Activated naive CD8-positive, alpha-beta T cell treated with anti-CD3 and anti-CD28 coated beads for 36 hours (primary cell): ENCODE results near the gene TMEM138. TPM values are rescaled to one million over a fixed set of nuclear protein-coding genes. Genes with fewer than 3 reads are reported as not detected.

ENCODE experiments used
- DNase-seq: peaks from one replicate; pipeline ENCODE4 v3.0.0; 2021
- H3K27ac Mint-ChIP-seq: one replicate; pipeline ENCODE4 v1.8.0; 2022; ENCODE audit warnings: mild to moderate bottlenecking, moderate library complexity, mixed read lengths
- H3K27me3 Mint-ChIP-seq: one replicate; pipeline ENCODE4 v1.8.0; 2022; ENCODE audit warnings: mild to moderate bottlenecking, mixed read lengths
- H3K36me3 Mint-ChIP-seq: one replicate; pipeline ENCODE4 v1.8.0; 2021; ENCODE audit warnings: mild to moderate bottlenecking, mixed read lengths
- H3K4me1 Mint-ChIP-seq: one replicate; pipeline ENCODE4 v1.8.0; 2021; ENCODE audit warnings: mixed read lengths
- H3K4me3 Mint-ChIP-seq: one replicate; pipeline ENCODE4 v1.8.0; 2022; ENCODE audit warnings: mild to moderate bottlenecking, moderate library complexity, mixed read lengths
- H3K9me3 Mint-ChIP-seq: one replicate; pipeline ENCODE4 v1.8.0; 2022; ENCODE audit warnings: mixed read lengths
- total RNA-seq, 2 experiments: library from RNA; stranded (reverse); gene quantifications; one replicate each; pipeline ENCODE4 v1.2.3, GENCODE V29; 2021

TMEM138 gene
- total RNA-seq, 2 experiments from 2014 or later, result 57.6 to 64.1 TPM

DNA sequence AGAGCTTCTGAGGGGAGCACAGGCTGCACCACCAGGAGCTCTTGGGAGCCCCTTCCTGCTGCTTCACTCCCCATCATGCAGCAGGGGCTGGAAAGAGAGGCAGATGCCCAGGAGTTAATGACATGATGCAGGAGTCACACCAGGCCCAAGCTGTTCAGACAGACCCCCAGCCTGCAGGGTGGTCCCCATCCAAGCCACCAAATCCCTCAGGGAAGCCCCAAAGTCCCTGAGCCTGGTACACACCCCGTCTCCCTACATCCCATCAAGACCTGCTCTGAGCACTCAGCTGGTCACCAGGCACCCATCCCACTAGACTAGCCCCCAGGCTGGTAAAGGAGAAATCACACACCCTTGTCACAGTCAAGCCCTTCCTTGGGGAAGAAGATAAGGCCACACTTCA, 11.8 kb upstream of the TMEM138 start:
- Mint-ChIP-seq H3K9me3 (no peaks in the 10 kb centered on the region), H3K27ac (no peak overlapping the region), H3K36me3 (peaks cover 13% of the 10 kb centered on the region), H3K4me1 (peaks cover 2% of the 10 kb centered on the region), H3K27me3 (no peaks in the 10 kb centered on the region), H3K4me3 (no peak overlapping the region)
- DNase-seq, result no peak

DNA sequence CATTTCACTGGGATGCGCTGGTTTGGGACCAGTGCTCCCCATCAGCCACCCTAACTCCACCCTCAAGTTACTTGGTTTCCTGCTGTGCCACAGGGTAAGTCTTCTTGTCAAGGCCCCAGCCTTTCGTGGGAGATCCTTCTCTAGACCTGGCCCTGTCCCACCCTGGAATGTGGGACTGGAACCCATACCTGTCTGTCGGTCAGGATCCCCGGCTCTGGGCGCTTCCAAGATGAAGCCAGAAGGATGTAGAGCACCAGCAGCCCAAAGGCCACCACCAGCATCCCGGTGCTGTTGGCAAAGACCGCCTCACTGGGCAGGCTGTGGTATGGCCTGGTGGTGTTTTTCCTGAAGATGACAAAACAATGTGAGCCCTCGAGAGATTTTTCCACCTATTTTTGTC, 11.4 kb upstream of the TMEM138 start:
- no peak for DNase-seq
- Mint-ChIP-seq H3K27ac (no peak overlapping the region), H3K36me3 (peaks cover 13% of the 10 kb centered on the region), H3K4me1 (peaks cover 2% of the 10 kb centered on the region), H3K9me3 (no peaks in the 10 kb centered on the region), H3K4me3 (no peak overlapping the region), H3K27me3 (no peaks in the 10 kb centered on the region)

DNA sequence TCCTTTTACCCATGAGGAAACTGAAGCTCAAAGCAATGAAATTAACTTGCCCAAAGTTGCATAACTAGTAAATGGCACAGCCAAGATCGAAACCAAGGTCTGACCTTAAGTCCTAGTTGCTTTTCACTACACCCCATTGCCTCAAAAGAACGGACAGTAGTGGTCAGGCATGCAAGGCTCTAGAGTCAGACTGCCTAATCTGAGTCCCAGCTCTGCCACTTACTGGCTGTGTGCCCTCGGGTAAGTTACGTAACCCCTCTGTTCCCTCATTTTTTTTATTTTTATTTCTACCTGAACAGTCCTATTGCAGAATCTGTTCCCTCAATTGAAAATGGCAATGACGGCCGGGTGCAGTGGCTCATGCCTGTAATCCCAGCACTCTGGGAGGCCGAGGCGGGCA, 10.1 kb upstream of the TMEM138 start:
- Mint-ChIP-seq H3K36me3 (peaks cover 13% of the 10 kb centered on the region), H3K27me3 (no peaks in the 10 kb centered on the region), H3K9me3 (no peaks in the 10 kb centered on the region), H3K4me1 (no peaks in the 10 kb centered on the region), H3K27ac (no peak overlapping the region), H3K4me3 (no peak overlapping the region)
- DNase-seq, result no peak

DNA sequence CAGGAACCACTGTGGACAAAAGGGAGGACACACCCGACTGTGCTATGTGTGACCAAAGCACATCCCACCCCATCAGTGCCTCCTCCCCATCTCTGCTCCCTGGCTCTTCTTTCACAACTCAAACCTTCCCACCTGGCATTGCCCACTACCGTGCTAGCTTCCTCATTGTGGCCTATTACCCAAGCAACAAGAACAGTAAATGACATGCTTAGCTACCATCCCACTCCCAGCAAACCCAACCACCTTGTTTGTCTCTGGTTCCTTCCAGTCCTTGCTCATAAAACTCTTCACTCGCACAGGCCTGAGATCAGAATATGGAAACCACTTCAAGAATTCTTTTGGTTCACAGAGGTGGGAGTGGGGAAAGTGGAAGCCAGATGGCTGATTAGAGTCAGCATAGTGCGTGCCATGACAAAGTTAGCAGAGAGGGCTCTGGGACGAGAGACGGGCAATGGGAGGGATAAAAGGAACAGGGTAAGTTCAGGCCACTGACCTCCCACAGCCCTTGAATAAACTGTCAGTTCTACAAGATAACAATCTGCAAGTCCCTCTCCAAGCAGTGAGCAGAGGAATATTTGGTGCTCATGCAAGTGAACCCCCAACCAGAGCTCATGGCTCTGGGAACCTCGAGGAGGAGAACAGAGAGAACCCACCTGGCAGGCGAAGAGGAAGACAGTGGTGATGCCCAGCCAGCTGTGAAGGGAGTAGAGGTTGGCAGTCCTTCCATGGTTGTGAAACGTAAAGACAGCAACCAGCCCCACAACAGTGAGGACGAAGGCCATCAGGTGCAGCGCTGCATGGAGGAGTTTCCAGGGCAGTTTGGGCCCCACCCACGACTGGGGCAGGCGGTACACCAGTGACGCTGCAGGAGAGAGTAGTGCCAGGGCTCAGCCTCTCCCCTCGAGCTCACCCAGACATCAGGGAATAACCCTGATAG, 8.8 kb upstream of the TMEM138 start:
- no peaks in the 10 kb centered on the region for H3K9me3 Mint-ChIP-seq
- H3K27me3 Mint-ChIP-seq, result no peaks in the 10 kb centered on the region
- no peak for DNase-seq
- no peak overlapping the region for H3K27ac Mint-ChIP-seq
- H3K4me3 Mint-ChIP-seq, result no peak overlapping the region
- peaks cover 13% of the 10 kb centered on the region for H3K36me3 Mint-ChIP-seq
- peaks cover 6% of the 10 kb centered on the region for H3K4me1 Mint-ChIP-seq

DNA sequence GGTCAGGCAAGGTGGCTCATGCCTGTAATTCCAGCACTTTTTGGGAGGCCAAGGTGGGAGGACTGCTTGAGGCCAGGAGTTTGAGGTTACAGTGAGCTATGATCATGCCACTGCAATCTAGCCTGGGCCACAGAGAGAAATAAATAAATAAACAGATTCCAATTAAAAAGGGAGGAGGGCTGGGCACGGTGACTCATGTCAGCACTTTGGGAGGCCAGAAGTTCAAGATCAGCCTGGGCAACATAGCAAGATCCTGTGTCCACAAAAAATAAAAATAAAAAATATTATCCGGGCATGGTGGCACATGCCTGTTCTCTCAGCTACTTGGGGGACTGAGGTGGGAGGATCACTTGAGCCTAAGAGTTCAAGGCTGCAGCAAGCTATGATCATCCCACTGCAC, 8.0 kb upstream of the TMEM138 start:
- Mint-ChIP-seq H3K9me3 (no peaks in the 10 kb centered on the region), H3K27me3 (no peaks in the 10 kb centered on the region), H3K27ac (peak overlapping the region; percentile 54), H3K4me3 (no peak overlapping the region), H3K4me1 (peaks cover 6% of the 10 kb centered on the region), H3K36me3 (peaks cover 13% of the 10 kb centered on the region)
- no peak for DNase-seq

DNA sequence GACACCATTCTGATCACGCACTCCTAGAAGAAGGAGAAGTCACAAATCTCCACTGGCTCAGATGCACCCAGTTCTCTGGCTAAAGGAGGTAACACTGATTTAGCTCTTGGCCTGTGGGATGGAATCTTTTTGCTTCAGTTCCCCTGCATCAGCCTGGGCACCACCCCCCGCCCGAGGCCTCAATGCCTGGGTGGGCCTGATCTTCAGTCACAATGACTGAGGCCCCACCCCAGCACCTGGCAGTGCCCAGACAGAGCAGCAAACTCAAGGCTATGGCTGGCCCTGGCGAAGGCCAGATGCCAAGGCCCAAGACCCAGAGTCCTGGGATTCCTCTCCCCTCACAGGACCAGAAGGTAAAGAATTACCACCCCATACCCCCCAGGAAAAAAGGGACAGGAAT, 5.5 kb upstream of the TMEM138 start:
- no peaks in the 10 kb centered on the region for H3K27me3 Mint-ChIP-seq
- H3K4me1 Mint-ChIP-seq, result peaks cover 17% of the 10 kb centered on the region
- H3K36me3 Mint-ChIP-seq, result peaks cover 13% of the 10 kb centered on the region
- H3K27ac Mint-ChIP-seq, result peak overlapping the region; percentile 30
- no peak for DNase-seq
- no peaks in the 10 kb centered on the region for H3K9me3 Mint-ChIP-seq
- H3K4me3 Mint-ChIP-seq, result no peak overlapping the region

DNA sequence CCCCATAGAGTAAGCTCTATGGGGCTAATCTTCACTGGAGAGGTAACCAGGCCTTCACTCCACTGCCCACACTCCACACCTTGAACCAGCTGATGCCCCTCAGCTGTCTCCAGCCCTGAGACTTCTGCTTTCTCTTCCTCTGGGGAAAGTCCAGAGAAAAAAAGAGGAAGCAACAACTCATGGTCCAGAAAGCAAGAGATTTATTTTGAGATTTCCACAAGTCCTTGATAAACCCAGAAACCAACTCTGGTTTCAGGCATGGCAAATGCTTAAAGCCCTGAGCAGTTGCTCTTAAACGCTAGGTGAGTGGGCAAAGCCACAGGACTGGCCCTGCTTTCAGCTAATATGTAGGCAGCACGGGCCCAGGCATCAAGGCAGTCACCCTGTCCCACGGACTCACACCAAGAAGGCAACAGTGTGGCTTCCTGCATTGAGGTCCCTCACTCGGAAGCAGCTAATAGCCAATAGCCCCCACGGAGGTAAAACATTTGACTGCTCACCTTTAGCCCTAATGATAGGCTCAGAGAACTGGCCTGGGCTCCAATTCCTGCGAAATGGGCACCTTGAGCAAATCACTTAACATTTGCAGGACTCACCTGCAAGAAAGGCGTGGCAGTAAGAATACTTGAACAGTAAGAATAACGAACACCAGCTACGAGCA, 4.8 kb upstream of the TMEM138 start:
- Mint-ChIP-seq H3K4me3 (no peak overlapping the region), H3K27ac (peak overlapping the region; percentile 30), H3K9me3 (no peaks in the 10 kb centered on the region), H3K36me3 (peaks cover 16% of the 10 kb centered on the region), H3K4me1 (peaks cover 17% of the 10 kb centered on the region), H3K27me3 (no peaks in the 10 kb centered on the region)
- no peak for DNase-seq

DNA sequence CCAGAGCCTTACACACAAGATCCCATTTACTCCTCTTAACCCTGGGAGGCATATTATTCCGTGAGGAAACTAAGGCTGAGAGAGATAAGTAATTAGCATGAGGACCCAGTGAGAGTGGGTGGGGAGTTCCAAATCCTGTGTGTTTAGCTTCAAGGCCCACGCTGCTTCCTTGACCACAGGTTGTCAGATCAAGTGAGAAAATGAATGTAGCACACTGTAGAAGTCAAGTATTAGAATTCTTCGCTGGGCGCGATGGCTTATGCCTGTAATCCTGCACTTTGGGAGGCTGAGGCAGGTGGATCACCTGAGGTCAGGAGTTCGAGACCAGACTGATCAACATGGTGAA, 4.3 kb upstream of the TMEM138 start:
- Mint-ChIP-seq H3K36me3 (peaks cover 18% of the 10 kb centered on the region), H3K9me3 (no peaks in the 10 kb centered on the region), H3K27me3 (no peaks in the 10 kb centered on the region), H3K27ac (peak overlapping the region; percentile 30), H3K4me1 (peaks cover 21% of the 10 kb centered on the region), H3K4me3 (no peak overlapping the region)
- no peak for DNase-seq

DNA sequence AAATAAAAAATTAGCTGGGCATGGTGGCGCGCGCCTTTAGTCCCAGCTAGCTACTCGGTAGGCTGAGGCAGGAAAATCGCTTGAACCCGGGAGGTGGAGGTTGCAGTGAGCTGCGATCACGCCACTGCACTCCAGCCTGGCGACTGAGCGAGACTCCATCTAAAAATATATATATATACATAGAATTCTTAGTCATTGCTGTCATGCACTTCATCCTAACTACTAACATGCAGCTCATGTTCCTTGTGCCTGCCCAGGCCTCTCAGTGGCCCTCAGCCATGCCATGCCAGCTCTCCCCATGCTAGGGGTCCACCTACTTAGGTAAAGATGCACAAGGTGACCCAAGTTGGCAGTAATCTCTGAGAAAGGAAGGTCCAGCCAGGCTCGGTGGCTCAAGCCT, 3.6 kb upstream of the TMEM138 start:
- Mint-ChIP-seq H3K36me3 (peaks cover 18% of the 10 kb centered on the region), H3K27me3 (no peaks in the 10 kb centered on the region), H3K27ac (no peak overlapping the region), H3K4me3 (no peak overlapping the region), H3K9me3 (no peaks in the 10 kb centered on the region), H3K4me1 (peaks cover 27% of the 10 kb centered on the region)
- no peak for DNase-seq

DNA sequence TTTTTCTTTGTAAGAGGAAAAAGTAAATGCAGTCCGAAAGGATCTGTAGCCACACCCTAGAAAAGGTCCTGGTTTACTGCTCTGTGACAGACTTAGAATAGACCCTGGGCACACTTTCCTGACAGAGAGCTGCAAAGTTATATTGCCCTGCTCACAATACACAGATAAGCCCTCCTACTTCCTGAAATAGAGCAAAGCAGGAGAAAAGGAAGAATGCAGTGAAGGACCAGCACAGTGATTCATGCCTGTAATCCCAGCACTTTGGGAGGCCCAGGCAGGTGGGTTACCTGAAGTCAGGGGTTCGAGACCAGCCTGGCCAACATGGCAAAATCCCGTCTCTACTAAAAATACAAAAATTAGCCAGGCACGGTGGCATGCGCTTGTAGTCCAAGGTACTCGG, 2.7 kb upstream of the TMEM138 start:
- no peaks in the 10 kb centered on the region for H3K9me3 Mint-ChIP-seq
- peaks cover 31% of the 10 kb centered on the region for H3K4me1 Mint-ChIP-seq
- H3K4me3 Mint-ChIP-seq, result no peak overlapping the region
- H3K27ac Mint-ChIP-seq, result peak overlapping the region; percentile 95
- peaks cover 20% of the 10 kb centered on the region for H3K36me3 Mint-ChIP-seq
- DNase-seq, result no peak
- H3K27me3 Mint-ChIP-seq, result no peaks in the 10 kb centered on the region

DNA sequence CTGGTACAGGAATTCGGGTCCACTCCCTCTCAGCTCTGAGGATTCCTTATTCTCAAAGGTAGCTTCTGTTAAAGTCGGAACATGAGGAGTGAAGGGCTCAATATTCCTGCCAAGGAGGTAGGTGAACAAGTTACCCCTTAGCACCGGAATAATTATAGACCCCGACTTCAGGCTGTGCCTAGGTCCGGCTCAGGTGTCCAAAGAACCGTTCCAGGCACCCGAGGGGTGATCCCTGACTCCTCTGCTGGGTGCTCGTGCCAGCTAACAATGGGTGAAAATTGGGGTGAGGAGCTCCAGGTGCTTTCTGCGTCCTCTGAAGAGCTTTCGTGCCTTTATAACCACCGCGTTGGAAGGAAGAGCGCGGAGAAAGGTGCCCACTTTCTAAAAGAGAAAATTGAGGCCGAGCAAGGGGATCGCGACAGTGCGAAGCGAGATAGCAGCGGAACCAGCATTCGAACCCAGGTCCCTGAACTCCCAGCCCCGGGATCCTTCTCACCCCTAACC, 885 bp upstream of the TMEM138 start:
- no peak for DNase-seq
- peaks cover 32% of the 10 kb centered on the region for H3K4me1 Mint-ChIP-seq
- no peaks in the 10 kb centered on the region for H3K27me3 Mint-ChIP-seq
- peak overlapping the region; percentile 99 for H3K4me3 Mint-ChIP-seq
- no peaks in the 10 kb centered on the region for H3K9me3 Mint-ChIP-seq
- H3K36me3 Mint-ChIP-seq, result peaks cover 19% of the 10 kb centered on the region
- H3K27ac Mint-ChIP-seq, result peak overlapping the region; percentile 95

DNA sequence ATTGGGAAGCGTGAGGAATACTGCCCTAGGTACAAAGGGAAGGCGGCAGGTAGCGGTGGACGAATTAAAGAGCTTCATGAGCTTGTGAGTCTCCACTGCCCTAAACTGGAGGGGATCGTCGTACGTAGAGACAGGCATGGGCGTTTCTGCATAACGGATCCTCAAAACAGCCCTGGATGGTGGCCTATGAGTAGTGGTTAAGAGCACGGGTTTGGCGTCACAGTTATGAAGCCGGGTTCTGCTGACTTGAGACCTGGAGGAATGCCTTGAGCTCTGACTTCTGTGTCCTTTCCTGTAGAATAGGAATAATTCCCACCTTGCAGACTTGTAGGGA, 335 bp downstream of the TMEM138 start:
- Mint-ChIP-seq H3K9me3 (no peaks in the 10 kb centered on the region), H3K27me3 (no peaks in the 10 kb centered on the region), H3K4me1 (peaks cover 32% of the 10 kb centered on the region), H3K27ac (peak overlapping the region; percentile 95), H3K4me3 (peak overlapping the region; percentile 99), H3K36me3 (peaks cover 23% of the 10 kb centered on the region)
- peak; percentile 28 for DNase-seq

DNA sequence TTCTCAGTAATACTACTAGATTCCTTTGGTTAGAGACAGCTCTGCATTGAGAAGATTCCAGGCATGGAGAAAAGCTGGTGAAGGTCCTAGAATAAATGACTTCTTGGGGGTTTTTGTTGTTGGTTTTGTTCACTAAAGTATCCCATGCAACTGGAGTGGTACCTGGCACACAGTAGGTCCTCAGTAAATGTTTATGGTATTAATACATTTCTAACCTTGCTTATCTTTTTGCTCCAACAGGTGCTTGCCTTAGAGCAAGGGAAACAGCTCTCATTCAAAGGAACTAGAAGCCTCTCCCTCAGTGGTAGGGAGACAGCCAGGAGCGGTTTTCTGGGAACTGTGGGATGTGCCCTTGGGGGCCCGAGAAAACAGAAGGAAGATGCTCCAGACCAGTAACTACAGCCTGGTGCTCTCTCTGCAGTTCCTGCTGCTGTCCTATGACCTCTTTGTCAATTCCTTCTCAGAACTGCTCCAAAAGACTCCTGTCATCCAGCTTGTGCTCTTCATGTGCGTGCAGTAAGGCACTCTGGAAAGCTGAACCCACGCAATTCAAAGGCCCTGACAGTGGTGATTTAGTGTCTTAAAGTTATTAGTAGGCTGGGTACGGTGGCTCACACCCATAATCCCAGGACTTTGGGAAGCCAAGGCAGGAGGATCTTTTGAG, 2.0 kb downstream of the TMEM138 start:
- Mint-ChIP-seq H3K4me3 (peak overlapping the region; percentile 99), H3K27ac (peak overlapping the region; percentile 95), H3K27me3 (no peaks in the 10 kb centered on the region), H3K4me1 (peaks cover 32% of the 10 kb centered on the region), H3K9me3 (no peaks in the 10 kb centered on the region), H3K36me3 (peaks cover 30% of the 10 kb centered on the region)
- no peak for DNase-seq

DNA sequence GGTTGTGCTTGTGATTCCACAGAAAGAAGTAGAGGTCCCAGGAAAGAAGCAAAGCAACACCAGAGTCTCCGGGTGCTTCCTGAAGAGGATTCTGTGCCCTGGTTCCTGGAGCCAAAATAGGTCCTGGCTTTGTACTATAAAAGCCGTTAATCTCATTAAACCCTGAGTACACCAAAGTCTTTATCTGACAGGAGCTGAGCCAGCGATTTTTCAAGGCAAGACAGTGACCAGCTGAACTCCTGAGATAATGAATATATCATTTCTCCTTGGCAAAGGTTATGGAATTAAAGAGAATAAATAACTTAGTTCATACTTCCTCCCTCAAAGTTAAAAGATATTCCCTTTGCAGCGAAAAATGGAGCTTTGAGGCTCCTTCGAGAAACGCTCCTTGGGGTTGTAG, 5.2 kb downstream of the TMEM138 start:
- no peaks in the 10 kb centered on the region for H3K27me3 Mint-ChIP-seq
- peaks cover 48% of the 10 kb centered on the region for H3K36me3 Mint-ChIP-seq
- H3K9me3 Mint-ChIP-seq, result no peaks in the 10 kb centered on the region
- H3K27ac Mint-ChIP-seq, result no peak overlapping the region
- peaks cover 35% of the 10 kb centered on the region for H3K4me1 Mint-ChIP-seq
- no peak for DNase-seq
- H3K4me3 Mint-ChIP-seq, result no peak overlapping the region

DNA sequence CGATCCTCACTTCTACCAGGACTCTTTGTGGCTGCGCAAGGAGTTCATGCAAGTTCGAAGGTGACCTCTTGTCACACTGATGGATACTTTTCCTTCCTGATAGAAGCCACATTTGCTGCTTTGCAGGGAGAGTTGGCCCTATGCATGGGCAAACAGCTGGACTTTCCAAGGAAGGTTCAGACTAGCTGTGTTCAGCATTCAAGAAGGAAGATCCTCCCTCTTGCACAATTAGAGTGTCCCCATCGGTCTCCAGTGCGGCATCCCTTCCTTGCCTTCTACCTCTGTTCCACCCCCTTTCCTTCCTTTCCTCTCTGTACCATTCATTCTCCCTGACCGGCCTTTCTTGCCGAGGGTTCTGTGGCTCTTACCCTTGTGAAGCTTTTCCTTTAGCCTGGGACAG, 6.5 kb downstream of the TMEM138 start:
- DNase-seq, result no peak
- H3K4me3 Mint-ChIP-seq, result no peak overlapping the region
- H3K36me3 Mint-ChIP-seq, result peaks cover 41% of the 10 kb centered on the region
- H3K4me1 Mint-ChIP-seq, result peaks cover 25% of the 10 kb centered on the region
- H3K27me3 Mint-ChIP-seq, result no peaks in the 10 kb centered on the region
- no peaks in the 10 kb centered on the region for H3K9me3 Mint-ChIP-seq
- H3K27ac Mint-ChIP-seq, result no peak overlapping the region
